Lower lobe of right lung (tissue), 2 donors: Measurements from ENCODE around the gene GGCX. TPM values are rescaled to one million over a fixed set of nuclear protein-coding genes. Genes with fewer than 3 reads are reported as not detected.
"Not testable (repeated sequence)": the region's sequence is repeated elsewhere in the genome, so short reads cannot be mapped to it uniquely, and the experiment has no call there.

Experiments
- ATAC-seq, 2 donors: fragments of 200-7000 bp; cut with Tn5 transposase; one replicate each; pipeline ENCODE4 v1.9.1; 2020 to 2022; ENCODE audit warnings: mild to moderate bottlenecking in 2 of 2, moderate library complexity in 2 of 2
- DNase-seq: peaks from one replicate; pipeline ENCODE4 v3.0.0-alpha.2; 2020
- H3K27ac ChIP-seq: fragments of 200-600 bp; one replicate; pipeline ENCODE4 v1.8.0; 2022
- H3K27me3 ChIP-seq: fragments of 200-600 bp; one replicate; pipeline ENCODE4 v1.8.0; 2022; ENCODE audit warnings: low read depth
- H3K36me3 ChIP-seq: fragments of 200-600 bp; one replicate; pipeline ENCODE4 v1.8.0; 2022; ENCODE audit warnings: mild to moderate bottlenecking
- H3K4me1 ChIP-seq: fragments of 200-600 bp; one replicate; pipeline ENCODE4 v1.8.0; 2022
- H3K4me3 ChIP-seq: fragments of 200-600 bp; one replicate; pipeline ENCODE4 v1.8.0; 2022; ENCODE audit warnings: mild to moderate bottlenecking
- H3K9me3 ChIP-seq: fragments of 200-600 bp; one replicate; pipeline ENCODE4 v1.8.0; 2022
- intact Hi-C: fragments of 100-400 bp; cut with DNase I; formaldehyde crosslinking; loops from one replicate; pipeline ENCODE4 v1.11.0; 2022
- total RNA-seq: library from RNA; stranded (reverse); fragmentation: NEBNext Ultra II Directional; extraction: Animal tissue kit (Norgen Biotek cat#: 25700); gene quantifications from one replicate; pipeline ENCODE4 v1.2.1, GENCODE V29; 2021
- TF ChIP-seq, protein P1 (sequence below): fragments of 200-600 bp; IDR thresholded peaks from one replicate; pipeline ENCODE4 v1.8.0; 2022; ENCODE audit warnings: antibody characterized with exemption, mild to moderate bottlenecking
- donor health status: DM: no; HTN: yes; CAD: no; lungs with severe emphysema.

GGCX gene
- total RNA-seq, 1 donor from 2014 or later: 62.2 TPM

DNA sequence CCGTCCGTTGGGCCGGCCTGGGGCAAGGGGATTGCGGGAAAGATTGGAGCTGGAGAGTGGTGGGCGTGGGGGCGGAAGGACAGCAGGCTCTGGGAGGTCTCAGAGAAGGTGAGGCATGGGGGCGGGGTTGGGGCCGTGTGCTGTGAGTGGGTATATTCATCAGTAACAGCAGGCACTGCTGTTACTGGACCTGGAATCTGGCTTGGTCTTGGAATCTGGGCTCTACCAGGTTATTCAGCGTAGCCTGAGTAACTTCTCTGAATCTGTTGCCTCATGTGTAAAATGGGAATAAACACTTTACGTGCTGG is 34.7 kb upstream of the GGCX start:
- peak; percentile 1 to 2 for ATAC-seq
- H3K36me3 ChIP-seq: peaks cover 44% of the 10 kb centered on the region
- H3K4me3 ChIP-seq: peak overlapping the region; percentile 90
- no peaks in the 10 kb centered on the region for H3K27me3 ChIP-seq
- DNase-seq: no peak
- intact Hi-C loops: no loop called here
- TF ChIP-seq, protein P1, sequence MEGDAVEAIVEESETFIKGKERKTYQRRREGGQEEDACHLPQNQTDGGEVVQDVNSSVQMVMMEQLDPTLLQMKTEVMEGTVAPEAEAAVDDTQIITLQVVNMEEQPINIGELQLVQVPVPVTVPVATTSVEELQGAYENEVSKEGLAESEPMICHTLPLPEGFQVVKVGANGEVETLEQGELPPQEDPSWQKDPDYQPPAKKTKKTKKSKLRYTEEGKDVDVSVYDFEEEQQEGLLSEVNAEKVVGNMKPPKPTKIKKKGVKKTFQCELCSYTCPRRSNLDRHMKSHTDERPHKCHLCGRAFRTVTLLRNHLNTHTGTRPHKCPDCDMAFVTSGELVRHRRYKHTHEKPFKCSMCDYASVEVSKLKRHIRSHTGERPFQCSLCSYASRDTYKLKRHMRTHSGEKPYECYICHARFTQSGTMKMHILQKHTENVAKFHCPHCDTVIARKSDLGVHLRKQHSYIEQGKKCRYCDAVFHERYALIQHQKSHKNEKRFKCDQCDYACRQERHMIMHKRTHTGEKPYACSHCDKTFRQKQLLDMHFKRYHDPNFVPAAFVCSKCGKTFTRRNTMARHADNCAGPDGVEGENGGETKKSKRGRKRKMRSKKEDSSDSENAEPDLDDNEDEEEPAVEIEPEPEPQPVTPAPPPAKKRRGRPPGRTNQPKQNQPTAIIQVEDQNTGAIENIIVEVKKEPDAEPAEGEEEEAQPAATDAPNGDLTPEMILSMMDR: no peak
- H3K9me3 ChIP-seq: no peaks in the 10 kb centered on the region
- H3K27ac ChIP-seq: peak overlapping the region; percentile 94
- H3K4me1 ChIP-seq: peaks cover 65% of the 10 kb centered on the region

DNA sequence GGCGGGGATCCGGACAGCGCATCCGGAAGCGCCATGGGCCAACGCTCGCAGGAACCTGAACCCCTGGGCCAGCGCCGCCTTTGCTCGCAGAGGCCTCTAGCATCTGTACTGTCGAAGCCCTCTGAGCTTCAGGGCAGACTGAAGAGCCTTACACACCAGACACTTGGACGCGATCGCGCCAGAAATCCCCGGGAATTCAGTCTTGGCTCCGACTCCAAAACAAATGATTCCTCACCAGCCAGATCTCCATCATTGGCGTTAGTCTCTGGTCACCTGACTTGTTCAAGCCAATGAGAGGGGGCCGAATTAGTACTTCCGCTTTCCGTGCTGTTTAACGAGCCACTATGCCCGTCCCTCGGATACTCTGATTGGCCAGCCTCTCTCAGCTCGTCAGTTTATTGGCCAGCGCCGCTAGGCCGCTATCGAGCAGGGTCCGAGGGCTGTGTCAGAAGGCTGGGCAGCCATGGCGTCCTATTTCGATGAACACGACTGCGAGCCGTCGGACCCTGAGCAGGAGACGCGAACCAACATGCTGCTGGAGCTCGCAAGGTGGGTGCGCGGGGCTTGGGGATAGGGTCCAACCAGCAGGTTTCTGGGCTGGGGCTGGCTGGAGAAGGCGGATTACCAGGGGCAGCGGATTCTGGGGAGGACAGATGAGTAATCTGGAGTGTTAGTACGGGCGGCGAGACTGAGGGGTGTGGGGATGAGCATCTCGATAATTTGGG is 34.2 kb upstream of the GGCX start, which contains the start of gene RNF181:
Gene RNF181, plus strand, starts transcription at position 445 of the 725 bp plus-strand sequence. Its CDS starts 19 bp downstream, at position 464.
- H3K36me3 ChIP-seq: peaks cover 39% of the 10 kb centered on the region
- DNase-seq: peak; percentile 96
- H3K4me3 ChIP-seq: peak within 1 kb of the TSS; percentile 90
- H3K9me3 ChIP-seq: no peaks in the 10 kb centered on the region
- peak; percentile 97 for ATAC-seq
- H3K4me1 ChIP-seq: peaks cover 67% of the 10 kb centered on the region
- intact Hi-C loops: no loop called here
- H3K27ac ChIP-seq: peak within 1 kb of the TSS; percentile 94
- TF ChIP-seq, protein P1: no peak
- no peaks in the 10 kb centered on the region for H3K27me3 ChIP-seq

DNA sequence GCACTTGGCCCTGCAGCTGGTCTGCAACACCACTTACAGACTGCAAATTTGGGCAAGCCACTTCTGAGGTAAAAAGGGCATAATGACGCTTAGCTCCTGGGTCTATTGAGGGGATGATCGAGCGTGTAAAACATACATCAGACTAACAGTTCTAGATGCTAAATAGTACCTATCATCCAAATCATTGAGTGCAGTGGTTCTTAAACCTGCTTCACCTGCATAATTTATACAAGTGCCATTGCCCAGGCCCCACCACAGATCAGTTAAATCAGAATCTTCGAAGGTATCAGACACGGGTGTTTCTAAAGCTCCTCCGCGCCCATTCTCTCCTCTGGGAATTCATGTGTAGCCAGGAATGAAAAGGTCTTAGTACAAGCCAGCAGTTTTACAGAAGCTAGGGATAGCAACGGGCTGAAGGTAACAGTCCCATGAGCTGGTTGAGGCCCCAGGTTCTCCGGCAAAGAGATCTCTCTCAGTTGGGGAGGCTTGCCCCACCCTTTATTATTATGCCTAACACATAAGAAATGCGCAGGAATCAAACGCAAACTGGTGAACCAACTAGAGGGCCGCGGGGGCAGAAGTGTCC is 33.5 kb upstream of the GGCX start:
- ATAC-seq (no peak), DNase-seq (no peak)
- H3K4me1 ChIP-seq: peaks cover 67% of the 10 kb centered on the region
- intact Hi-C loops: no loop called here
- peak overlapping the region; percentile 90 for H3K4me3 ChIP-seq
- no peaks in the 10 kb centered on the region for H3K27me3 ChIP-seq
- peak overlapping the region; percentile 94 for H3K27ac ChIP-seq
- TF ChIP-seq, protein P1: no peak
- no peaks in the 10 kb centered on the region for H3K9me3 ChIP-seq
- peaks cover 33% of the 10 kb centered on the region for H3K36me3 ChIP-seq

DNA sequence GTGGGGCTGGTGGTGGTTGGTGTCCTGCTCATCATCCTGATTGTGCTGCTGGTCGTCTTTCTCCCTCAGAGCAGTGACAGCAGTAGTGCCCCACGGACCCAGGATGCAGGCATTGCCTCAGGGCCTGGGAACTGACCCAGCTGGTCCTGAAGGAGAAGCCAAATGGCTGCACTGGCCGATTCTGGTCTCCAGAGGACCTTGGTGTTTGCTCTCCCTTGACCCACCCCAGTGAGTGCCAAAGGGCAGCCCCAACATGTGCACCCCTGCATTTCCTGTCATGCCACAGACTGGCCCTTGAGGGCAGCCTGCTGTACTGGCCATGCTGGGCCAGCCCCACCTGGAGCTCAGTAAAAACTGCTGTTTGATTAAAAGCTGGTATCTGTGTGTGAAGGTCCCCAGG is 31.7 kb upstream of the GGCX start:
- Histone ChIP-seq H3K4me1 (peaks cover 82% of the 10 kb centered on the region), H3K36me3 (peaks cover 16% of the 10 kb centered on the region), H3K27ac (no peak overlapping the region), H3K27me3 (no peaks in the 10 kb centered on the region), H3K4me3 (no peak overlapping the region), H3K9me3 (no peaks in the 10 kb centered on the region)
- TF ChIP-seq, protein P1: no peak
- no peak for DNase-seq
- intact Hi-C loops: no loop called here
- no peak for ATAC-seq

DNA sequence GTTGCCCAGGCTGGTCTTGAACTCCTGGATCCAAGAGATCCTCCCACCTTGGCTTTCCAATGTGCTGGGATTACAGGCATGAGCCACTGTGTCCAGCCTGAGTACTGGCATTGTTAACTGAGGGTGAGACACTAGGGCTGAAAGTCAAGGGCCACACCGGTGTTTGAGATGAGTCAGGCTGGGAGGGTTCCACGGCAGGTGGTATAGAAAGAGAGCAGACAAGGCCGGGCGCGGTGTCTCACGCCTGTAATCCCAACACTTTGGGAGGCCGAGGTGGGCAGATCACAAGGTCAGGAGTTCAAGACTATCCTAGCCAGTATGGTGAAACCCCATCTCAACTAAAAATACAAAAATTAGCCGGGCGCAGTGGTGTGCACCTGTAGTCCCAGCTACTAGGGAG is 31.0 kb upstream of the GGCX start:
- H3K36me3 ChIP-seq, DNase-seq, ATAC-seq, H3K27me3 ChIP-seq, H3K9me3 ChIP-seq, H3K4me3 ChIP-seq, intact Hi-C loops: not testable (repeated sequence)
- Histone ChIP-seq H3K27ac (peak overlapping the region; percentile 95), H3K4me1 (peaks cover 89% of the 10 kb centered on the region)

DNA sequence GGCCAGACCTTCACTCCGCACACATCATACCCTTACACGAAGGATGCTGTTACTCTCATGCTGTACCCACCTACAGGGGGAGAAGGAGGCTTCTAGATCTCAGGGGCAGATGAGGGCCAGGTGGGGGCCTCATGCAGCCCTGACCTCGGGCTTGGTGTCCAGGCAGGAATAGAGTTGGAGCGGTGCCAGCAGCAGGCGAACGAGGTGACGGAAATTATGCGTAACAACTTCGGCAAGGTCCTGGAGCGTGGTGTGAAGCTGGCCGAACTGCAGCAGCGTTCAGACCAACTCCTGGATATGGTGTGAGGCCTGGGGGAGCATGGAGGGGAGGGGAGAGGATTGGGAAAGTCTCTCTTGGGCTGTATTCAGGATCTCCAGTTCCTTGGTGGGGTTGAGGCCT is 30.3 kb upstream of the GGCX start:
- Histone ChIP-seq H3K9me3 (no peaks in the 10 kb centered on the region), H3K36me3 (peaks cover 1% of the 10 kb centered on the region), H3K4me3 (no peak overlapping the region), H3K4me1 (peaks cover 89% of the 10 kb centered on the region), H3K27me3 (no peaks in the 10 kb centered on the region), H3K27ac (peak overlapping the region; percentile 95)
- TF ChIP-seq, protein P1: no peak
- intact Hi-C loops: no loop called here
- DNase-seq: no peak
- no peak for ATAC-seq
